Liver (tissue), 9 donors: Measurements from ENCODE around the gene TAF9B. TPM values are rescaled to one million over a fixed set of nuclear protein-coding genes. Genes with fewer than 3 reads are reported as not detected.

ENCODE experiments used
- DNase-seq: peaks from one replicate; pipeline ENCODE4 v3.0.0-alpha.2; 2017; ENCODE audit warnings: low spot score
- H3K27ac ChIP-seq, 2 donors: one replicate each; pipeline ENCODE4 v1.7.0; 2013; ENCODE audit warnings: inconsistent platforms in 2 of 2, low read length in 2 of 2, control low read depth in 1 of 2, low read depth in 1 of 2, mild to moderate bottlenecking in 1 of 2
- H3K27me3 ChIP-seq, 4 donors: one replicate each; pipeline versions ENCODE4 v1.6.1 to v1.7.0; 2013; ENCODE audit warnings: low read length in 3 of 4, inconsistent platforms in 1 of 4, mild to moderate bottlenecking in 1 of 4, moderate library complexity in 1 of 4; ENCODE audit not compliant: control insufficient read depth in 4 of 4, insufficient read depth in 4 of 4
- H3K36me3 ChIP-seq, 4 donors: one replicate each; pipeline versions ENCODE4 v1.6.1 to v1.7.0; 2013; ENCODE audit warnings: low read length in 3 of 4, mild to moderate bottlenecking in 3 of 4, low read depth in 1 of 4, moderate library complexity in 1 of 4; ENCODE audit not compliant: control insufficient read depth in 4 of 4, insufficient read depth in 3 of 4
- H3K4me1 ChIP-seq, 4 donors: one replicate each; pipeline versions ENCODE4 v1.6.1 to v1.7.0; 2013; ENCODE audit warnings: low read length in 3 of 4, mild to moderate bottlenecking in 3 of 4, moderate library complexity in 1 of 4; ENCODE audit not compliant: control insufficient read depth in 4 of 4, insufficient read depth in 4 of 4
- H3K4me3 ChIP-seq, 3 donors: one replicate each; pipeline versions ENCODE4 v1.6.1 to v1.7.0; 2013; ENCODE audit warnings: low read length in 3 of 3, control low read depth in 1 of 3, low read depth in 1 of 3, mild to moderate bottlenecking in 1 of 3
- H3K9ac ChIP-seq, 2 donors: one replicate each; pipeline ENCODE4 v1.7.0; 2013; ENCODE audit warnings: low read length in 2 of 2, mild to moderate bottlenecking in 2 of 2, moderate library complexity in 2 of 2, control low read depth in 1 of 2, low read depth in 1 of 2
- H3K9me3 ChIP-seq, 4 donors: one replicate each; pipeline versions ENCODE4 v1.6.1 to v1.7.0; 2013; ENCODE audit warnings: low read length in 3 of 4; ENCODE audit not compliant: control insufficient read depth in 4 of 4
- CTCF ChIP-seq: fragments of 150-350 bp; IDR thresholded peaks from 2 replicates; pipeline ENCODE4 v1.5.1; 2017; ENCODE audit warnings: improper control_type of control experiment, low read depth, low read length; ENCODE audit not compliant: missing input control
- GABPA ChIP-seq, 2 donors: IDR thresholded peaks in 1 of 2; conservative IDR thresholded peaks in 1 of 2; 2 replicates each; pipeline ENCODE4 v1.6.1; 2016; ENCODE audit warnings: antibody characterized with exemption in 2 of 2, mild to moderate bottlenecking in 1 of 2, moderate library complexity in 1 of 2
- HNF4A ChIP-seq, 2 donors: conservative IDR thresholded peaks; 2 replicates each; pipeline ENCODE4 v1.6.1; 2016; ENCODE audit warnings: antibody characterized with exemption in 2 of 2, mild to moderate bottlenecking in 2 of 2
- HNF4G ChIP-seq: IDR thresholded peaks from 2 replicates; pipeline ENCODE4 v1.6.1; 2016; ENCODE audit warnings: antibody characterized with exemption
- JUND ChIP-seq, 2 donors: IDR thresholded peaks; 2 replicates each; pipeline ENCODE4 v1.6.1; 2016; ENCODE audit warnings: antibody characterized with exemption in 2 of 2
- NR2F2 ChIP-seq: IDR thresholded peaks from 2 replicates; pipeline ENCODE4 v1.6.1; 2016; ENCODE audit warnings: antibody characterized with exemption
- RAD21 ChIP-seq, 2 donors: IDR thresholded peaks; 2 replicates each; pipeline ENCODE4 v1.6.1; 2016; ENCODE audit warnings: antibody characterized with exemption in 2 of 2, mild to moderate bottlenecking in 2 of 2
- REST ChIP-seq: IDR thresholded peaks from 2 replicates; pipeline ENCODE4 v1.6.1; 2016; ENCODE audit warnings: antibody characterized with exemption, mild to moderate bottlenecking
- RXRA ChIP-seq, 2 donors: IDR thresholded peaks; 2 replicates each; pipeline ENCODE4 v1.6.1; 2017 to 2018; ENCODE audit warnings: antibody characterized with exemption in 2 of 2, mild to moderate bottlenecking in 1 of 2
- SP1 ChIP-seq: IDR thresholded peaks from 2 replicates; pipeline ENCODE4 v1.6.1; 2018; ENCODE audit warnings: antibody characterized with exemption, mild to moderate bottlenecking
- YY1 ChIP-seq: IDR thresholded peaks from 2 replicates; pipeline ENCODE4 v1.6.1; 2016; ENCODE audit warnings: antibody characterized with exemption, mild to moderate bottlenecking
- ZBTB33 ChIP-seq: IDR thresholded peaks from 2 replicates; pipeline ENCODE4 v1.6.1; 2016; ENCODE audit warnings: antibody characterized with exemption
- WGBS: extraction: QIAGEN DNeasy Blood & Tissue Kit; methylation state at CpG from one replicate; pipeline ENCODE4 v1.1.7; 2013; 5-methylcytosine and 5-hydroxymethylcytosine counted together
- polyA plus RNA-seq, 2 donors: library from polyadenylated mRNA; stranded (reverse) in 1 of 2; unstranded in 1 of 2; fragments of 200-250 nt in 1 of 2; fragments of >200 nt in 1 of 2; fragmentation: Nextera tagmentation in 1 of 2; extraction: Ambion mirVana in 1 of 2; gene quantifications; one replicate each; pipeline versions ENCODE4 v1.2.1 to v1.2.3, GENCODE V29; 2013 to 2015
- total RNA-seq, 2 donors: library from RNA; depleted of rRNA; stranded (reverse); fragments of >200 nt; gene quantifications; one replicate each; pipeline ENCODE4 v1.2.3, GENCODE V29; 2014
- donor health status: healthy.
- donor health status: healthy.
- donor health status: healthy.
- donor health status: healthy.
- donor health status: healthy.

Gene TAF9B
- total and polyA plus RNA-seq, 4 donors: 4.9 to 9.0 (median 7.6) TPM

- DNase-seq: no peak
- no peaks in the 10 kb centered on the region for H3K9me3 ChIP-seq
- H3K27me3 ChIP-seq: no peaks in the 10 kb centered on the region
- peaks cover 3 to 73% (median 55%) of the 10 kb centered on the region in 4 donors for H3K36me3 ChIP-seq
- no peak overlapping the region for H3K4me3 ChIP-seq
- peaks cover 0 to 4% (median 0%) of the 10 kb centered on the region in 4 donors for H3K4me1 ChIP-seq
- H3K27ac ChIP-seq: no peak overlapping the region
- TF ChIP-seq HNF4G: no peak
- peak; percentile 21 for TF ChIP-seq CTCF
- peak; percentile 43 to 68 for TF ChIP-seq RAD21 (IDR thresholded peaks at IDR 0.05)
- WGBS: 82% methylated on average over 9 of the region's 9 CpGs
- no peak overlapping the region for H3K9ac ChIP-seq
Observed at GRCh38 chrX:78119521-78120227, 19.8 kb downstream of the TAF9B start.

- no peak for DNase-seq
- Histone ChIP-seq H3K9ac (no peak overlapping the region), H3K36me3 (peaks cover 3 to 73% (median 60%) of the 10 kb centered on the region in 4 donors), H3K4me1 (peaks cover 0 to 5% (median 0%) of the 10 kb centered on the region in 4 donors), H3K27me3 (no peaks in the 10 kb centered on the region), H3K4me3 (no peak overlapping the region), H3K27ac (no peak overlapping the region), H3K9me3 (no peaks in the 10 kb centered on the region)
- TF ChIP-seq YY1: no peak
- no peak for TF ChIP-seq CTCF
- no peak for TF ChIP-seq REST
- no peak for TF ChIP-seq ZBTB33
- TF ChIP-seq NR2F2: no peak
- no peak for TF ChIP-seq GABPA (IDR thresholded peaks at IDR 0.05 in 1 of 2, conservative IDR thresholded peaks at IDR 0.05 in 1 of 2)
- TF ChIP-seq SP1: no peak
- no peak for TF ChIP-seq HNF4G
- TF ChIP-seq RXRA (IDR thresholded peaks at IDR 0.05): no peak
- TF ChIP-seq JUND (IDR thresholded peaks at IDR 0.05): no peak
- no peak for TF ChIP-seq HNF4A (conservative IDR thresholded peaks at IDR 0.05)
- 90% methylated on average over 1 of the region's 1 CpG for WGBS
Observed at GRCh38 chrX:78118628-78119027, 20.8 kb downstream of the TAF9B start.
